Ascending aorta (tissue), 2 donors: ENCODE data around the gene VEGFB. TPM values are rescaled to one million over a fixed set of nuclear protein-coding genes. Genes with fewer than 3 reads are reported as not detected.
A peak's percentile ranks its signal among the peaks of the same experiment; 100 is the strongest.

Experiments used
- DNase-seq, 2 donors: peaks; one replicate each; pipeline ENCODE4 v3.0.0-alpha.2; 2019; ENCODE audit warnings: low spot score in 2 of 2
- H3K27ac ChIP-seq, 2 donors: fragments of 200-600 bp; sonication (generic); one replicate each; pipeline ENCODE4 v1.5.1; 2016 to 2017; ENCODE audit warnings: mild to moderate bottlenecking in 1 of 2
- H3K27me3 ChIP-seq: fragments of 200-600 bp; sonication (generic); one replicate; pipeline ENCODE4 v1.5.1; 2017
- H3K36me3 ChIP-seq, 2 donors: fragments of 200-600 bp; sonication (generic); one replicate each; pipeline ENCODE4 v1.5.1; 2016
- H3K4me1 ChIP-seq, 2 donors: fragments of 200-600 bp; sonication (generic); one replicate each; pipeline ENCODE4 v1.5.1; 2016 to 2017; ENCODE audit warnings: mild to moderate bottlenecking in 1 of 2
- H3K4me3 ChIP-seq, 2 donors: fragments of 200-600 bp; sonication (generic); one replicate each; pipeline ENCODE4 v1.5.1; 2016 to 2017; ENCODE audit warnings: mild to moderate bottlenecking in 1 of 2
- H3K9me3 ChIP-seq, 2 donors: fragments of 200-600 bp; sonication (generic); one replicate each; pipeline ENCODE4 v1.5.1; 2016
- CTCF ChIP-seq, 3 experiments: fragments of 200-600 bp in 2 of 3; fragments of 450-650 bp in 1 of 3; sonication (generic) in 2 of 3; IDR thresholded peaks; one replicate each; pipeline ENCODE4 v1.5.1; 2016 to 2019; ENCODE audit warnings: antibody characterized with exemption in 3 of 3, mild to moderate bottlenecking in 1 of 3, moderate library complexity in 1 of 3
- intact Hi-C: fragments of 100-400 bp; cut with DNase I; formaldehyde crosslinking; loops from one replicate; pipeline ENCODE4 v1.15.1; 2023
- total RNA-seq: library from RNA; depleted of rRNA; stranded (reverse); fragments of >200 nt; gene quantifications from one replicate; pipeline ENCODE4 v1.1.0, GENCODE V29; 2016

VEGFB gene
- total RNA-seq, 1 donor from 2014 or later: 188 TPM

DNA sequence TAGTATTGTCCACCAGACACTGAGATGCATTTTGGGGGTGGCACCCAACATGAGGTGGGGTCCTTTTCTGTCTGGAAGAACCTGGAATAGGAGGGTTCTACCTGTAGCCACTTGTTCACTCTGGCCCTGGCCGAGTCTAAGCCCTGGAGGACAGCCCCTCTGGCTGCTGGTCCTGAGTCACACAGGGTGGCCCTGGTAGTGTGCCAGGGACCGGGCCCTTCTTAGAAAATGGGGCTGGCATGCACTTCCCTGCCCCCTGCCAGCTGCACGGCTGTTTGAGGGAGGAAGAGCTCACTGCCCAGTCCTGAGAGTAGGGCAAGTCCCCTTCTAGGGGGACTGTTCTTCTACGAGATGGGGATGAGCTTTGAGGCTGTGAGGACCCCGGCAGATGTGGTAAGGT lies 19.1 kb downstream of the VEGFB start:
- intact Hi-C loops: no loop called here
- peaks cover 33 to 39% of the 10 kb centered on the region in 2 donors for H3K36me3 ChIP-seq
- peaks cover 7 to 25% of the 10 kb centered on the region in 2 donors for H3K4me1 ChIP-seq
- TF ChIP-seq CTCF (IDR thresholded peaks at IDR 0.05): no peak
- no peak for DNase-seq
- no peaks in the 10 kb centered on the region for H3K9me3 ChIP-seq
- peak overlapping the region in 1 of 2 donors; percentile 74 for H3K4me3 ChIP-seq
- H3K27ac ChIP-seq: peak overlapping the region; percentile 45 to 53
- no peaks in the 10 kb centered on the region for H3K27me3 ChIP-seq

- H3K4me1 ChIP-seq: peaks cover 7 to 25% of the 10 kb centered on the region in 2 donors
- no peak for DNase-seq
- no peak overlapping the region for H3K4me3 ChIP-seq
- H3K36me3 ChIP-seq: peaks cover 41 to 48% of the 10 kb centered on the region in 2 donors
- TF ChIP-seq CTCF (IDR thresholded peaks at IDR 0.05): no peak
- H3K9me3 ChIP-seq: no peaks in the 10 kb centered on the region
- intact Hi-C loops: no loop called here
- peak overlapping the region; percentile 34 to 45 for H3K27ac ChIP-seq
- no peaks in the 10 kb centered on the region for H3K27me3 ChIP-seq
Measured at GRCh38 chr11:64254326-64254725, 19.9 kb downstream of the VEGFB start.

DNA sequence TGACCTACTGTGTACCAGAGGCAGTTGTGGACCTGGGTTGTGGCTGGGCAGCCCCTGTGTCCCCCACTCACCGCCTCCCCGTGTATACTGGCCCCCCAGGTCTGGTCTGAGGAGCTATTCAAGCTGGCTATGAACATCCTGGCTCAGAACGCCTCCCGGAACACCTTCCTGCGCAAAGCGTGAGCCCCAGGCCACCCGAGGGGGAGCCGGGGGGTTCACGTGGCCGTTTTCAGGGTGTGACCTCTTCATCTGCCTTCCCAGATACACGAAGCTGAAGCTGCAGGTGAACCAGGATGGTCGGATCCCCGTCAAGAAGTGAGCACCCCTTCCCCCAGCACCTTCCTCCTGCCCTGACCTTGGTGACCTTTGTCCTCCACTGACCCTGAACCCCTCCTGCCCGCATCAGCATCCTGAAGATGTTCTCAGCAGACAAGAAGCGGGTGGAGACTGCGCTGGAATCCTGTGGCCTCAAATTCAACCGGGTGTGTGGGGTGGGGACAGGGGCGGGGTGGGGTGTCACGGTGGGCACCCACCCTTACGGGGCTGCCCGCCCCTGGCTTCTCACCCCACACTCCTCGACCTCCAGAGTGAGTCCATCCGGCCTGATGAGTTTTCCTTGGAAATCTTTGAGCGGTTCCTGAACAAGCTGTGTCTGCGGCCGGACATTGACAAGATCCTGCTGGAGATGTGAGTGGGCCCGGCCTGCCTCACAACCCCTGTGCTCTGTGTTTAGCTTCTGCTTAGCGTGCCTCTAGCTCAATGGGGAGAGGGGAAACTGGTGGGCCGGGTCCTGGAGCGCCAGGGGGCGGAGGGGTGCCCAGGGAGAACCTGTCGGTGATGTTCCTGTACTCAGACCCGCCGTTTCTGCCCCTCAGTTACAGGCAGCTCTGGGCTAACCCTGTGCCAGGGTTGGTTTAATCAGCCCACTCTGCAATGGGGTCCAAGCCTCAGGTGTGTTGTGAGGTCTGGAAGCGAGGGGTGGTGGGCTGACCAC lies 21.0 kb downstream of the VEGFB start:
- H3K4me1 ChIP-seq: peaks cover 7 to 24% of the 10 kb centered on the region in 2 donors
- no peaks in the 10 kb centered on the region for H3K9me3 ChIP-seq
- intact Hi-C loops: no loop called here
- no peak overlapping the region for H3K27ac ChIP-seq
- no peak overlapping the region for H3K4me3 ChIP-seq
- no peaks in the 10 kb centered on the region for H3K27me3 ChIP-seq
- peaks cover 52 to 57% of the 10 kb centered on the region in 2 donors for H3K36me3 ChIP-seq
- DNase-seq: no peak
- no peak for TF ChIP-seq CTCF (IDR thresholded peaks at IDR 0.05)

DNA sequence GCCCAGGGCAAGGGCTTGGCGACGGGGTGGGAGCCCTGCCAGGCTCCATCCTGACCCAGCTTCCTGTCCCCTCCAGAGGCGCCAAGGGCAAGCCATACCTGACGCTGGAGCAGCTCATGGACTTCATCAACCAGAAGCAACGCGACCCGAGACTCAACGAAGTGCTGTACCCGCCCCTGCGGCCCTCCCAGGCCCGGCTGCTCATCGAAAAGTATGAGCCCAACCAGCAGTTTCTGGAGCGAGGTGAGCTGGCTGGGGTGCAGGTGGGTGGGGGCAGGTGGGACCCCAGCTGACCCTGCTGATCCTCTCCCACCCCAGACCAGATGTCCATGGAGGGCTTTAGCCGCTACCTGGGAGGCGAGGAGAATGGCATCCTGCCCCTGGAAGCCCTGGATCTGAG lies 21.9 kb downstream of the VEGFB start:
- Histone ChIP-seq H3K36me3 (peaks cover 52 to 63% of the 10 kb centered on the region in 2 donors), H3K27ac (no peak overlapping the region), H3K4me3 (no peak overlapping the region), H3K4me1 (peaks cover 7 to 18% of the 10 kb centered on the region in 2 donors), H3K9me3 (no peaks in the 10 kb centered on the region), H3K27me3 (no peaks in the 10 kb centered on the region)
- no peak for TF ChIP-seq CTCF (IDR thresholded peaks at IDR 0.05)
- no peak for DNase-seq
- intact Hi-C loops: no loop called here

- no peak for DNase-seq
- TF ChIP-seq CTCF (IDR thresholded peaks at IDR 0.05): no peak
- Histone ChIP-seq H3K27ac (no peak overlapping the region), H3K4me1 (peaks cover 0 to 5% of the 10 kb centered on the region in 2 donors), H3K36me3 (peaks cover 73 to 83% of the 10 kb centered on the region in 2 donors), H3K9me3 (no peaks in the 10 kb centered on the region), H3K4me3 (no peak overlapping the region), H3K27me3 (no peaks in the 10 kb centered on the region)
- intact Hi-C loops: no loop called here
Measured at GRCh38 chr11:64258356-64258755, 24.0 kb downstream of the VEGFB start.
